Neutrophil (primary cell): ENCODE data around the gene DPH3.

ENCODE experiments used
- H3K27ac ChIP-seq: fragments of 200-600 bp; sonication (generic); 2 replicates; pipeline ENCODE4 v1.5.1; 2016; ENCODE audit warnings: mild to moderate bottlenecking, moderate library complexity
- H3K27me3 ChIP-seq: fragments of 200-600 bp; sonication (generic); 2 replicates; pipeline ENCODE4 v1.6.0; 2016; ENCODE audit warnings: mild to moderate bottlenecking
- H3K36me3 ChIP-seq: fragments of 200-600 bp; sonication (generic); 2 replicates; pipeline ENCODE4 v1.5.1; 2017
- H3K4me1 ChIP-seq, 2 experiments: fragments of 200-600 bp in 1 of 2; sonication (generic) in 1 of 2; 1 replicate in 1 of 2; 2 replicates in 1 of 2; pipeline versions ENCODE4 v1.5.1 to v1.6.1; 2013 to 2016; ENCODE audit warnings: low read depth in 1 of 2, low read length in 1 of 2, mild to moderate bottlenecking in 1 of 2, moderate library complexity in 1 of 2; ENCODE audit not compliant: control insufficient read depth in 1 of 2, insufficient read depth in 1 of 2
- H3K4me3 ChIP-seq, 2 experiments: fragments of 200-600 bp in 1 of 2; sonication (generic) in 1 of 2; 1 replicate in 1 of 2; 2 replicates in 1 of 2; pipeline ENCODE4 v1.5.1; 2013 to 2016; ENCODE audit warnings: low read depth in 1 of 2, low read length in 1 of 2, mild to moderate bottlenecking in 1 of 2, moderate library complexity in 1 of 2
- H3K9me3 ChIP-seq: fragments of 200-600 bp; sonication (generic); 2 replicates; pipeline ENCODE4 v1.5.1; 2016
- CTCF ChIP-seq: fragments of 200-600 bp; sonication (generic); IDR thresholded peaks from 2 replicates; pipeline ENCODE4 v1.5.1; 2016; ENCODE audit warnings: antibody characterized with exemption

The DPH3 gene

GRCh38 chr3:16289144-16289889 lies 24.6 kb upstream of the DPH3 start:
- H3K27ac ChIP-seq, result no peak overlapping the region
- no peak overlapping the region for H3K4me3 ChIP-seq
- peaks cover 31 to 42% of the 10 kb centered on the region in 2 experiments for H3K4me1 ChIP-seq

GRCh38 chr3:16288664-16289063 lies 23.9 kb upstream of the DPH3 start:
- H3K27ac ChIP-seq, result no peak overlapping the region
- no peaks in the 10 kb centered on the region for H3K36me3 ChIP-seq
- no peaks in the 10 kb centered on the region for H3K9me3 ChIP-seq
- H3K4me1 ChIP-seq, result peaks cover 31 to 42% of the 10 kb centered on the region in 2 experiments
- H3K27me3 ChIP-seq, result no peaks in the 10 kb centered on the region
- TF ChIP-seq CTCF, result no peak
- no peak overlapping the region for H3K4me3 ChIP-seq

More at GRCh38 chr3:16289144-16289889, 24.6 kb upstream of the DPH3 start:
- H3K36me3 ChIP-seq, result no peaks in the 10 kb centered on the region
- TF ChIP-seq CTCF, result no peak
- no peaks in the 10 kb centered on the region for H3K27me3 ChIP-seq
- no peaks in the 10 kb centered on the region for H3K9me3 ChIP-seq

GRCh38 chr3:16286751-16287543 lies 22.2 kb upstream of the DPH3 start:
- TF ChIP-seq CTCF, result no peak
- Histone ChIP-seq H3K9me3 (no peaks in the 10 kb centered on the region), H3K4me3 (no peak overlapping the region), H3K27me3 (no peaks in the 10 kb centered on the region), H3K4me1 (peaks cover 31 to 42% of the 10 kb centered on the region in 2 experiments), H3K27ac (peak overlapping the region; percentile 69), H3K36me3 (no peaks in the 10 kb centered on the region)

GRCh38 chr3:16286161-16286560 lies 21.4 kb upstream of the DPH3 start:
- no peak overlapping the region for H3K4me3 ChIP-seq
- no peaks in the 10 kb centered on the region for H3K27me3 ChIP-seq
- H3K36me3 ChIP-seq, result no peaks in the 10 kb centered on the region
- no peak for TF ChIP-seq CTCF
- peaks cover 26 to 36% of the 10 kb centered on the region in 2 experiments for H3K4me1 ChIP-seq
- no peaks in the 10 kb centered on the region for H3K9me3 ChIP-seq
- peak overlapping the region; percentile 69 for H3K27ac ChIP-seq

- H3K36me3 ChIP-seq, result no peaks in the 10 kb centered on the region
- no peak for TF ChIP-seq CTCF
- no peak overlapping the region for H3K27ac ChIP-seq
- peaks cover 16 to 26% of the 10 kb centered on the region in 2 experiments for H3K4me1 ChIP-seq
- no peaks in the 10 kb centered on the region for H3K9me3 ChIP-seq
- no peak overlapping the region for H3K4me3 ChIP-seq
- H3K27me3 ChIP-seq, result no peaks in the 10 kb centered on the region
Measured at GRCh38 chr3:16284633-16285032, 19.9 kb upstream of the DPH3 start.
